Suprapubic skin (tissue), 4 donors: ENCODE results near the gene IL17RB.

Experiments
- CTCF ChIP-seq, 2 donors: fragments of 200-600 bp in 1 of 2; fragments of 450-650 bp in 1 of 2; sonication (generic) in 1 of 2; IDR thresholded peaks; one replicate each; pipeline ENCODE4 v1.5.1; 2016 to 2019; ENCODE audit warnings: antibody characterized with exemption in 2 of 2, mild to moderate bottlenecking in 1 of 2, moderate library complexity in 1 of 2
- POLR2A ChIP-seq, 2 donors: fragments of 450-650 bp; IDR thresholded peaks; one replicate each; pipeline ENCODE4 v1.6.1; 2017; ENCODE audit warnings: antibody characterized with exemption in 2 of 2, mild to moderate bottlenecking in 2 of 2, moderate library complexity in 2 of 2
- POLR2AphosphoS5 ChIP-seq, 3 donors: sonication (generic); formaldehyde crosslinking; IDR thresholded peaks; one replicate each; pipeline ENCODE4 v1.6.1; 2017; ENCODE audit warnings: antibody characterized with exemption in 3 of 3

GRCh38 chr3:53835257-53835656, 11.1 kb upstream of the IL17RB start:
- TF ChIP-seq CTCF (IDR thresholded peaks at IDR 0.05) (no peak), POLR2A (IDR thresholded peaks at IDR 0.05) (no peak), POLR2AphosphoS5 (IDR thresholded peaks at IDR 0.05) (no peak)
